ENCODE results near the gene LAYN. TPM values are rescaled to one million over a fixed set of nuclear protein-coding genes. Genes with fewer than 3 reads are reported as not detected.

Gene LAYN
- total and polyA plus RNA-seq, 9 of the 15 experiments (the other 6 are each of a cell fraction or from before 2014, with no cell fraction given), result not detected

DNA sequence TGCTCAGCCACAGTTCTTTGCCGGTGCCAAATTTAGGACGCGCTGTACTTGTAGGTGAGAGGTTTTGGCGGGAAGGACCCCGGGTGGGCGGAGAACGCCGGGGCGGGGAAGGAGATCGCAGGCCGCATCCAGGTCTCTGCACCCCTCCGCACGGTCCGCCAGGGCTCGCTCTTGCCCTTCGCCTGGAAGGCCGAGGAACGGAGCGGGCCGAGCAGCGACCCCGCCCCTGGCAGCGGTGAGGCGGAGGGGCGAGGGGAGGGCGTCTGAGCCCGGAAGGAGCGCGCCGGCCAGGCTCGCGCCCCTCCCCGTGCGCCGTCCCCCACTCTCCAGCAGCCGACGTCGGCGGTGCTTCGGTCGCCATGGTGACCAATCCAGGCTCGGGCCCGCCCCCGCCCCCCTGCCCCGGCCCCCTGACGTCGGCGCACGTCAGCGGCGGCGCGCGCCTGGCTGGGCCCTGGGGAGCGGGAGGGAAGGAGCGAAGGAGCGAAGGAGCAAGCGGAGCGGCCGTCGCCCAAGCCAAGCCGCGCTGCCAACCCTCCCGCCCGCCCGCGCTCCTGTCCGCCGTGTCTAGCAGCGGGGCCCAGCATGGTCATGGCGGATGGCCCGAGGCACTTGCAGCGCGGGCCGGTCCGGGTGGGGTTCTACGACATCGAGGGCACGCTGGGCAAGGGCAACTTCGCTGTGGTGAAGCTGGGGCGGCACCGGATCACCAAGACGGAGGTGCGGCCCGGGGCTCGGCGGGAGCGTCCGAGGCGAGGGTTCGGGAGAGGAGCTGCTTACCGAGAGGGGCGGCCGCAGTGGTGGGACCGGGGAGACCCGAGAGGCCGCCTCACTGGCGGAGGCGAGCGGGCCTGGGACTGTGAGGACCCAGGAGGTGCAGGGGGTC, 61.7 kb downstream of the LAYN start, which contains the start of gene SIK2 (continued):
- TF ChIP-seq, protein P1, sequence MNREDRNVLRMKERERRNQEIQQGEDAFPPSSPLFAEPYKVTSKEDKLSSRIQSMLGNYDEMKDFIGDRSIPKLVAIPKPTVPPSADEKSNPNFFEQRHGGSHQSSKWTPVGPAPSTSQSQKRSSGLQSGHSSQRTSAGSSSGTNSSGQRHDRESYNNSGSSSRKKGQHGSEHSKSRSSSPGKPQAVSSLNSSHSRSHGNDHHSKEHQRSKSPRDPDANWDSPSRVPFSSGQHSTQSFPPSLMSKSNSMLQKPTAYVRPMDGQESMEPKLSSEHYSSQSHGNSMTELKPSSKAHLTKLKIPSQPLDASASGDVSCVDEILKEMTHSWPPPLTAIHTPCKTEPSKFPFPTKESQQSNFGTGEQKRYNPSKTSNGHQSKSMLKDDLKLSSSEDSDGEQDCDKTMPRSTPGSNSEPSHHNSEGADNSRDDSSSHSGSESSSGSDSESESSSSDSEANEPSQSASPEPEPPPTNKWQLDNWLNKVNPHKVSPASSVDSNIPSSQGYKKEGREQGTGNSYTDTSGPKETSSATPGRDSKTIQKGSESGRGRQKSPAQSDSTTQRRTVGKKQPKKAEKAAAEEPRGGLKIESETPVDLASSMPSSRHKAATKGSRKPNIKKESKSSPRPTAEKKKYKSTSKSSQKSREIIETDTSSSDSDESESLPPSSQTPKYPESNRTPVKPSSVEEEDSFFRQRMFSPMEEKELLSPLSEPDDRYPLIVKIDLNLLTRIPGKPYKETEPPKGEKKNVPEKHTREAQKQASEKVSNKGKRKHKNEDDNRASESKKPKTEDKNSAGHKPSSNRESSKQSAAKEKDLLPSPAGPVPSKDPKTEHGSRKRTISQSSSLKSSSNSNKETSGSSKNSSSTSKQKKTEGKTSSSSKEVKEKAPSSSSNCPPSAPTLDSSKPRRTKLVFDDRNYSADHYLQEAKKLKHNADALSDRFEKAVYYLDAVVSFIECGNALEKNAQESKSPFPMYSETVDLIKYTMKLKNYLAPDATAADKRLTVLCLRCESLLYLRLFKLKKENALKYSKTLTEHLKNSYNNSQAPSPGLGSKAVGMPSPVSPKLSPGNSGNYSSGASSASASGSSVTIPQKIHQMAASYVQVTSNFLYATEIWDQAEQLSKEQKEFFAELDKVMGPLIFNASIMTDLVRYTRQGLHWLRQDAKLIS (CRISPR knock-in tag; IDR thresholded peaks at IDR 0.05), result peak; percentile 78; the same call in 1 of the 2 replicates
- no peak for TF ChIP-seq KAT8 (IDR thresholded peaks at IDR 0.05; ENCODE audit: low read depth)
- no peak for TF ChIP-seq ZNF133 (CRISPR knock-in tag; IDR thresholded peaks at IDR 0.05)
- no peak for TF ChIP-seq ZNF324 (CRISPR knock-in tag; IDR thresholded peaks at IDR 0.05)
- peak; percentile 65 for TF ChIP-seq HNRNPL (IDR thresholded peaks at IDR 0.05; ENCODE audit: low read depth, low read length)
- TF ChIP-seq, protein P2, sequence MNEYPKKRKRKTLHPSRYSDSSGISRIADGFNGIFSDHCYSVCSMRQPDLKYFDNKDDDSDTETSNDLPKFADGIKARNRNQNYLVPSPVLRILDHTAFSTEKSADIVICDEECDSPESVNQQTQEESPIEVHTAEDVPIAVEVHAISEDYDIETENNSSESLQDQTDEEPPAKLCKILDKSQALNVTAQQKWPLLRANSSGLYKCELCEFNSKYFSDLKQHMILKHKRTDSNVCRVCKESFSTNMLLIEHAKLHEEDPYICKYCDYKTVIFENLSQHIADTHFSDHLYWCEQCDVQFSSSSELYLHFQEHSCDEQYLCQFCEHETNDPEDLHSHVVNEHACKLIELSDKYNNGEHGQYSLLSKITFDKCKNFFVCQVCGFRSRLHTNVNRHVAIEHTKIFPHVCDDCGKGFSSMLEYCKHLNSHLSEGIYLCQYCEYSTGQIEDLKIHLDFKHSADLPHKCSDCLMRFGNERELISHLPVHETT (CRISPR knock-in tag; conservative IDR thresholded peaks at IDR 0.05 in 1 of 2, IDR thresholded peaks at IDR 0.05 in 1 of 2), result no peak
- TF ChIP-seq ZBTB1 (CRISPR knock-in tag; IDR thresholded peaks at IDR 0.05; ENCODE audit: borderline replicate concordance, low read depth), result no peak
- TF ChIP-seq LEF1 (IDR thresholded peaks at IDR 0.05), result no peak
- TF ChIP-seq SAP30 (IDR thresholded peaks at IDR 0.05; ENCODE audit: borderline replicate concordance, insufficient read depth, low read depth, low read length, poor library complexity, severe bottlenecking), result no peak
- TF ChIP-seq, protein P3, sequence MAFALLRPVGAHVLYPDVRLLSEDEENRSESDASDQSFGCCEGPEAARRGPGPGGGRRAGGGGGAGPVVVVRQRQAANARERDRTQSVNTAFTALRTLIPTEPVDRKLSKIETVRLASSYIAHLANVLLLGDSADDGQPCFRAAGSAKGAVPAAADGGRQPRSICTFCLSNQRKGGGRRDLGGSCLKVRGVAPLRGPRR (CRISPR knock-in tag; IDR thresholded peaks at IDR 0.05), result no peak
- 0 out of 2 replicates have a peak, but pooled peaks have one; percentile 9 for TF ChIP-seq NFIC (IDR thresholded peaks at IDR 0.05)
- TF ChIP-seq BHLHE40 (IDR thresholded peaks at IDR 0.05; ENCODE audit: low read length), result peak; percentile 68
- TF ChIP-seq RAD21 (CRISPR knock-in tag; conservative IDR thresholded peaks at IDR 0.05 in 1 of 2, IDR thresholded peaks at IDR 0.05 in 1 of 2), result peak; percentile 99

Measured in K562 (cell line).